Activated CD4-positive, alpha-beta T cell treated with anti-CD3 and anti-CD28 coated beads for 48 hours (primary cell): ENCODE data around the gene MARCHF10.
"Not testable (repeated sequence)": the region's sequence is repeated elsewhere in the genome, so short reads cannot be mapped to it uniquely, and the experiment has no call there.

Experiments
- DNase-seq: peaks from one replicate; pipeline ENCODE4 v3.0.0-alpha.2; 2020

Gene MARCHF10

GRCh38 chr17:62714016-62714777 lies 93.9 kb downstream of the MARCHF10 start:
- DNase-seq: no peak

- no peak for DNase-seq
Observed at GRCh38 chr17:62713086-62713881, 94.8 kb downstream of the MARCHF10 start.

DNA sequence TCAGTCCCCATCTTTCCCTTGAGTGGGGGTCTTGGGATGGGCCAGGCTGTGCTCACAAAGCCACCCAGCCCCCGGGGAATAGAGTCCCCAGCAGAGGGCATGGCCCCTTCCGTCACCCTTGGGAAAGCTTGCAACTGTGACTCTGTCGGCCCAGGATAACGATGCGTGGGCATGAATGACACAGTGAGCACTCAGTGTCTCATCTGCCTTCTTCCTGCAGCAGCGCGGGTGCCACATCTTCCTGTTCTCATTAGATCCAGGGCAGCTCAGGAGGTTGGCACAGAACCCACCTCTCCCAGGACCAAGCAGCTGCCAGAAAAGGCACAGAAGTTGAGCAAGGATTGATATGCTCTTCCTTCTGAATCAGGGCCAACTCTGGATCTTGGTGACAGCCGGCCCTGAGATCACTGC lies 95.9 kb downstream of the MARCHF10 start:
- no peak for DNase-seq

- no peak for DNase-seq
Observed at GRCh38 chr17:62708587-62708986, 99.5 kb downstream of the MARCHF10 start.

DNA sequence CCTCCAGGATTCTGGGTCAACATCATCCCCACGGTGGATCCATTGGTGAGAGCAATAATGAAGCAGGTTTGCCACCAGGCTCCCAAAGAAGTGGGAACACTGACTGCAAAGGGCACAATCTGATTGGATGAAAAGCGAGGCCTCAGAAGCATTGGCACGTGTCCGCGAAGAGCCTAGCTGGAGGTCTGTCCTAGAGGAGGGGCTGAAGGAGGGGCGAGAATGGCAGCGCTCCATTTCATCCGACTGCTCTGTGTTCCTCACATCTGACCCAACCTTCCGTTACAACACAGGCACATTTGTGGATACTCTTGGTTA lies 100.7 kb downstream of the MARCHF10 start:
- no peak for DNase-seq

DNA sequence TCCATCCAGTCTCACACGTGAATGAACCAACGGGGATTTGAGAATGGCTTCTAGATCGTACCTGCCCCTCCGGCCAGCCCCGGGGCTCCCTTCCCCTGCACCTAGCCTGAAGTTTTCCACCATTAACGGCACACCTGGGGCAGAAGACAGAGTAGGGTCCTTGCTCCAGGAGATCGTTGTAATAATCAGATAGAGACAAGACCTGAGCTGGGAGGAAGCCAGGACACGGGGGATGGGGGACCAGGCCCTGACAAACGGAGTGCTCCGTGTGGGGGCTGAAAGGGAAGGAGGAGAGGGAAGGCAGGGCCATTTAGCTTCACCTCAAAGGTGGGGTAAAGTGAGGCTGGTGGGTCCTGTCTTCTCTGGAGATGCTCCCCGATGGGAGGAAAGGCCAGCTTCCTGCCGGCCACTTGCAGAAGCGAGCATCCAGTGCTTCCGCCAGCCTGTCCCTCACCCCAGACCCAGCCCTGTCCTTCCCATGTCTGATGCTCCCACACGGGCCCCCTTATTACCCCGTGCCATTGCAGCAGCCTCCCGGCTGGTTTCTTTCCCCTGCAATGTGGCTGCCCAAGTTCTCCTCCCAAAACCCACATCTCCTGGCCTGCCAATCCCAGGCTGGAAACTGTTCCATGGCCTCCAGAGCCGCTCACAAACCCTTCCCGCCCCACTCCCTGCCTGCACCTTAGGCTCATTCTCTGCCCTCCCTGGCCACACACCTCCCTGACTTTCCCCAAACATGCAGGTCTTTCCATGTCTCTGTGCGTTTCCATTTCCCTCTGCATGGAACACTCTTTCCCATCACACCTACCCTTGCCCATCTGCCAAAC lies 101.3 kb downstream of the MARCHF10 start:
- no peak for DNase-seq

GRCh38 chr17:62705778-62706597 lies 102.1 kb downstream of the MARCHF10 start:
- DNase-seq: no peak

DNA sequence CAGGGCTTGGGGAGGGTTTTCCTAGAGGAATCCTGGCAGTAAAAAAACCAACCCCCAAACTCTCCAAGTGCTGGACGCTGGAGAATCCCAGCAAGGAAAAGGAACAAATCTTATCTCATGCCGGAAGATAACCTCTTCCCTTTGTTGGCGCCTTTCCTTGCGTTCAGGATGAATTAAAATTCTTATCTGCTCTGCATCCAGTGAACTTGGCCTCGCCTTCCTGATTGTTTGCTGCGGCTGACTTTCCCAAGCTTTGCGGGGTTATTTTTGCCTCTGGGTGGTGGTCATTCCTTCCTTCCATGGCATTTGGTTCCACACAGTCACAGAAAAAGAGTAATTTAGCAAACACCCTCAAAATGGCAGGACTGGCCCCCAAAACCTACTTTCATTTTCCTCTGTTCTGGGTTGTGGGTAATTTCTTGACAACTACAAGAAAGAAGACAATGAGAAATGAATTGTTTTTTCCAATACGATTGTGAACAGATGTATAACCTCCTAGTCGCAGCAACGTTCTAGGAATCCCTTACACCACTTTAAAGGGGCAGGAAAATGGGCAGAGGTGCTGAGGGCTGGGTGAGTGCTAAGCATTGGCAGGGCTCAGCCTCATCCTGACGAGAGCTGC lies 102.8 kb downstream of the MARCHF10 start:
- no peak for DNase-seq

DNA sequence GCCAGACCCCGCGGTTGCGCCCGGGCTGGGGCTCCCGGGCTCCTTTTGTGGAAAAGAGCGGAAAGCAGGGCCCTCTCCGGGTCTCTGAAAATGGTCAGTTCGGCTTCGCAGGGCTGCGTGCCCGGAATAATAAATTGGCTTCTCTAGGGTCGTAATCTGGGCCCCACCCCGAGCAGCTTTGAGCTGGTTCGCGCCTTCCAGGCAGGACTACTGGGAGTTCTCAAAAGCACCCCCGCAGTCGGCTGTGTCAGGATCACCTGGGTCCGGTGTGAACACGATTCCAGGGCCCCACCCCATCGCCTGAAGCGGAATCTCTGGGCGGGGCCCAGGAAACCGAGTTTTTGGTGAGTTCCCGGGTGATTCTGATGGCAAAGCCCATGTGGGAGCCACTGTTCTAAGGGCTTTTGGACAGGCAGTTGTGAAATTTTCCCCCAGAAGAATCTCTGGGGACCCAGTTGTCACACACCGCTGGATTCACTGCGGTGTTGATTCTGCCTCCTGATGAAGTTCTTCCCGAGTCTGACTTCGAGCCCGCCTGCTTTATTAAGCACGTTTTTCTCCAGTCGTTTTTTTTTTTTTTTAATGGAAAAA lies 103.6 kb downstream of the MARCHF10 start:
- DNase-seq: no peak

GRCh38 chr17:62703776-62704380 lies 104.2 kb downstream of the MARCHF10 start:
- DNase-seq: peak; percentile 73

DNA sequence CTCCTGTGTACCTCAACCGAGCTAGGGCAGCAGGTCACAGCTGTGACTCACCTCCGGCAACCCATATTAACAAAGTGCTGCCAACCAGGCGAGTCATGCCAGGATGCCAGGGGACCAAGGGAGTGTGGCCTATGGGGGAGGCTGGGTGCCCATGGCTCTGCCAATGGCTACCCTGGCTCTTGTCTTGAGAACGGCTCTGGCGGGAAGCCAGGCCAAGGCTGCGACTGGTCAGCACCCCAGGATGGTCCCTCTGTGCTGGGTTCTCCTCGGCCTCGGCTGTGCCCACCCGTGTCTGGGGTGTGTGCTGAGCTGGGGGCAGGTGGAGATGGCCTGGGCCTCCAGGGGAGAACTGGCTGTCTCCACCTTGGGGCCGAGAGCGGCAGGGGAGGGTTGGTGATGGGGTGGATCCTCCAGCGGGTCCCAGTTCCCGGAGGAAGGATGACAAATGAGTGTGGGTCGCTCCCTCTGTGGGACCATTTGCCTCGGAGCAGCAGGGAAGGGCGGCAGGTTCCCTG lies 104.8 kb downstream of the MARCHF10 start:
- DNase-seq: peak; percentile 45

DNA sequence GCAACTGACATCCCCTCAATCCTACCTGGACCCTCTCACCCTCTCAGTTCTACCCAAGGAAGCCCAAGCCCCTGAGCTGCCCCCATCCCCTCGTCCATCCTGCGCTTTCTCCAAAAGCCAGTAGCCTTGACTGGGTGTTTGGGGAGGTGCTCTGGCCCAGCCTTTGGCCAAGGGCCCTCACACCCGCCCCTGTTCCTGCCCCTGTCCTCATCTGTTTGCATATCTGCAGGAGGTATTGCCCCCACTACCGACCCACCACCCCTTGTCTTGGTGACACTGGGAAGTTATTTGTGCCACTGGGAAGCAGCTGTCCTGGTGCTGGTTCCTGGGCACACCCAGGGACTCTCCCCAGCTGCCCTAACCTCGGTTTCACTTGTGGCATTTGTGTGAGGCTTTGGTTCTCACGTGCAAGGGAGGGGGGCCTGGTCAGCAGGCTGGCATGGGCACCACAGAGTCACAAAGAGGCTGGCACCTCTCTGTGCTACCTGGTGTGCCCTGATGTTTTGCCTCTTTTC lies 105.3 kb downstream of the MARCHF10 start:
- no peak for DNase-seq

DNA sequence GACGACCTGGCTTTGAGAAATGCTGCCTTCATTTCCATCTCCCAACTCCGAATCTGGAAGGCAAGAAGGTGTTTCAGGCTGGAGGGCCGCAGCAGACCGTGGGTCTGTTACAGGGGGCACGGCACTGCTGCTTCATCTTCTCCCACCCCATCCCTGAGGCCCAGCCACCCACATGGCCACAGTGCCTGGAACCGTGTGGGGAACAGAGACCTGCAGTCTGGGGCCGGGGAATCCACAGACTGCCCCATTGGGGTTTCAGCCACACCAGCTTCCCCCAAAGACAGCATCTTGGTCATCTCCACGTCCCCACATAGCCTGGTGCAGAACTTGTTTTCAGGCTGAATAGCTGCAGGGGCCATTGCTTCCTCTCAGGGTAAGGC lies 106.4 kb downstream of the MARCHF10 start:
- DNase-seq: no peak

GRCh38 chr17:62700964-62701705 lies 107.0 kb downstream of the MARCHF10 start:
- DNase-seq: no peak

DNA sequence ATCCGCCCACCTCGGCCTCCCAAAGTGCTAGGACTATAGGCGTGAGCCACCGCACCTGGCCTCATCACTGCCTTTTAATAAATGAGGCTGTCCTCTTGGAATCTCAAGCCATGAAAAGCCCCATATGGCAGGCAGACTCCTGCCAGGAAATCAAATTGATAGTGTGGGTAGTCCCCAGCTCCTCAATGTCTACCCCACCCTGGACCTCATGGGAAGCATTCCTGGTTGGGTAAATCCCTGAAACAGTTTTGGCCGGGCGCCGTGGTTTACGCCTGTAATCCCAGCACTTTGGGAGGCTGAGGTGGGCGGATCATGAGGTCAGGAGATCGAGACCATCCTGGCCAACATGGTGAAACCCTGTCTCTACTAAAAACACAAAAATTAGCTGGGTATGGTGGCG lies 109.7 kb downstream of the MARCHF10 start:
- DNase-seq: not testable (repeated sequence)

DNA sequence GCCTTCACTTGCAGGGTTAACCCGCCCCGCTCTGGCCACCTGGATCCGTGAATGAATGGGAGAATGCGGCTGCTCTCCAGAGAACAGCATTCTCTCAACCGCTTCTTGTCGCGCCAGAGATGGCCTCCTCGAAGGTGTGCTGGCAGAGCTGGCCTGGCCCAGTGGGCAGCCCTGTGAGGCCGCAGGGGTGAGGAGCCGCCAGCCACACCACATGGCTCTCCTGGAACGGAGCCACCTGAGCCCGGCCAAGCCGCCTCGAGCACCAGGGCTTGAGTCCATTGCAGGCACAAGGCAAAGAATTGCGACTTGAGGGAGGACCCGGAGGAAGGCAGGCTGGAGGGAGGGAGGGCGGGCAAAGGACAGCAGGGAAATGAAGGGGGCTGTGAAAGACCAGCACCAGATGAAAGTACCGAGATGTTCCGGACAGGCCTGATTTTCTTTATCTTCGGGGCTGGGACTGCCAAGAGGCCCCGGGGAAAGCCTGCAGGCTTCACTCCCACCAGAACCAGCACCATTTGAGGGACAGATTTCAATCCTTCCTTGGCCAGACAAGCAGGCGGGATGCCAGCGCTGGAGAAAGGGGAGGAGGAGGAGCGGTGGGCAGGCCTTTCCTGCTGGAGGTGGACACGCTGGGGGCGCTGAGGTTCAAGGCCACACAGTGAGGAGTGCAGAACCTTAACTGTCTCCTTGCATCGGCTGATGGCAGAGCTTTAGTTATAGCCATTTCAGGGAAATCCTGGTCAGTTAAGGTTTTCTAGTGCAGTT lies 111.2 kb downstream of the MARCHF10 start:
- DNase-seq: no peak

DNA sequence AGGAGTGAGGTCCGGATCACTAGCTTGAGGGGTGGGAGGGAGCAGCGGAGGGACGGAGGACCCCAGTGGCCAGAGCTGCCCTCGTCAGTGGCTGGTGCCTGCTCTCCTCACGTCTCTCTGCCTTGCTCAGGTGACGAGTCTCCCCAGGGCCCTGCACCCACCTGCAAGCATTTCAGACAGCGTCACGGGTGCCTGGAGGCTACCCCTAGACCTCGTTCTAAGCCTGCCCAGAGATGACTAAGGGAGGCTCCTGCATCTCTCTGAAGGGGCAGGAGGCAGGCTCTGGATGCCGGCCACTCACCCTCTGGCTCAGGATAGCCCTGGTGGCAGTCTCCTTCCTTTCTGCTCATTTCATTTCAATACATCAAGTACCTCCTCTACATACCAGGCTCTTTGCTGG lies 111.9 kb downstream of the MARCHF10 start:
- no peak for DNase-seq

GRCh38 chr17:62695093-62695738 lies 112.9 kb downstream of the MARCHF10 start:
- DNase-seq: not testable (repeated sequence)
